ENCODE results near the gene LGR5. TPM values are rescaled to one million over a fixed set of nuclear protein-coding genes. Genes with fewer than 3 reads are reported as not detected.
A peak's percentile ranks its signal among the peaks of the same experiment; 100 is the strongest.

The LGR5 gene
- total RNA-seq, 1 experiment from 2014 or later, result 2.9 TPM

GRCh38 chr12:71425568-71426299 lies 13.9 kb upstream of the LGR5 start:
- DNase-seq, result no peak
- Histone ChIP-seq H3K4me3 (ENCODE audit: insufficient read depth, low read depth, low read length) (no peak overlapping the region), H3K36me3 (replicated peaks; ENCODE audit: control insufficient read depth, insufficient read depth, low read length) (no peaks in the 10 kb centered on the region), H3K27me3 (ENCODE audit: control insufficient read depth, insufficient read depth, low read length) (no peaks in the 10 kb centered on the region)

DNA sequence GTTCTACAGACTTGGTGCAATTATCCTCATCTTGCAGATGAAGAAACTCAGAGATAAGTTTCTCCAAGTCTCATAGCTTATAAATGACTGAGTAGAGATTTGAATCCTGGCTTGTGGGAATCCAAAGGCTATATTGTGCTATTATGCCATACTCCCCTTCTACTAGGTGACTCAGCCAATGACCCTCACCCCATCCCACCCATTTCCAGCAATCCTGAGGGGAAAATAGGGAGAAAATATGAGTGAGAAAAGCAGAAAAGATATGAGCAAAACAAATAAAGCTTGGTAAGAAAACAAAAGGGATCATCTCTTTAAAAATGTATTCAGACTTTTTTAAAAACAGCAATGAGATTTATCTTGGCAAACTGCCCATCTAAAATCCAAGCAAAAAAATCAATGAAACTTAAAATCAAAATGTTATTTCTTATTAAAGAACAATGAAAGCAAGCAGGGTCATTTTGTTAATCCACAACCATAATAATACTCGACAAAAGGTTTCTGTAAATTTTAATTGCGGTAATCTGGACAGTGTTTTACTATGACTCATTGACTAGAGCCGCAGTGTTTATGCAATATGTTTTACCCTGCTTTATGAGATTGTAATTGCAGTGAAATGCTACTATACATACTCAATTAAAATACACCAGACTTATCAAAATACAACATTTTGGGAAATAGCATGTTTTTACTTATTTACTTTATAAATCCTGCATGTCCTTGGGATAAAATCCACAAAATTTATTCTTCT lies 13.1 kb upstream of the LGR5 start:
- no peaks in the 10 kb centered on the region for H3K27me3 ChIP-seq (ENCODE audit: control insufficient read depth, insufficient read depth, low read length)
- DNase-seq, result no peak
- no peak overlapping the region for H3K4me3 ChIP-seq (ENCODE audit: insufficient read depth, low read depth, low read length)
- no peaks in the 10 kb centered on the region for H3K36me3 ChIP-seq (replicated peaks; ENCODE audit: control insufficient read depth, insufficient read depth, low read length)

- Histone ChIP-seq H3K27me3 (ENCODE audit: control insufficient read depth, insufficient read depth, low read length) (no peaks in the 10 kb centered on the region), H3K36me3 (replicated peaks; ENCODE audit: control insufficient read depth, insufficient read depth, low read length) (no peaks in the 10 kb centered on the region), H3K4me3 (ENCODE audit: insufficient read depth, low read depth, low read length) (no peak overlapping the region)
- DNase-seq, result no peak
Observed at GRCh38 chr12:71430756-71431155, 8.8 kb upstream of the LGR5 start.

- Histone ChIP-seq H3K4me3 (ENCODE audit: insufficient read depth, low read depth, low read length) (no peak overlapping the region), H3K27me3 (ENCODE audit: control insufficient read depth, insufficient read depth, low read length) (no peaks in the 10 kb centered on the region), H3K36me3 (replicated peaks; ENCODE audit: control insufficient read depth, insufficient read depth, low read length) (no peaks in the 10 kb centered on the region)
- DNase-seq, result no peak
Observed at GRCh38 chr12:71431991-71432390, 7.6 kb upstream of the LGR5 start.

GRCh38 chr12:71432936-71433335 lies 6.7 kb upstream of the LGR5 start:
- Histone ChIP-seq H3K4me3 (ENCODE audit: insufficient read depth, low read depth, low read length) (no peak overlapping the region), H3K27me3 (ENCODE audit: control insufficient read depth, insufficient read depth, low read length) (peaks cover 5% of the 10 kb centered on the region), H3K36me3 (replicated peaks; ENCODE audit: control insufficient read depth, insufficient read depth, low read length) (no peaks in the 10 kb centered on the region)
- no peak for DNase-seq

DNA sequence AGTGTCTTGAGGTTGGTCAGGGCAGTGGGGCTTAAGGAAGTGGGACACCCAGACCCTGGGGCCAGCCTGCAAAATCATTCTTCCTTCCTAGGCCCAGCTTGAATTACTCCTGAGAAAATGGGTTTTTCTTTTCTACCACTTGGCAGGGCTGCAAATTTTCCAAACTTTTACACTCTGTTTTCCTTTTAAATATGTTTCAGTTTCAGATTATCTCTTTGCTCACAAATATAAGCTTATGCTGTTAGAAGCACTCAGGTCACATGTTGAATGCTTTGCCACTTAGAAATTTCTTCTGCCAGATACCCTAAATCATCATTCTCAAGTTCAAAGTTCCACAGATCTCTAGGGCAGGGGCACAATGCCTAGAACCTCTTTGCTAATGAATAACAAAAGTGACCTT lies 2.9 kb upstream of the LGR5 start:
- H3K27me3 ChIP-seq (ENCODE audit: control insufficient read depth, insufficient read depth, low read length), result peaks cover 42% of the 10 kb centered on the region
- no peak for DNase-seq
- H3K36me3 ChIP-seq (replicated peaks; ENCODE audit: control insufficient read depth, insufficient read depth, low read length), result no peaks in the 10 kb centered on the region
- no peak overlapping the region for H3K4me3 ChIP-seq (ENCODE audit: insufficient read depth, low read depth, low read length)

- peak; percentile 30 for DNase-seq
- no peaks in the 10 kb centered on the region for H3K36me3 ChIP-seq (replicated peaks; ENCODE audit: control insufficient read depth, insufficient read depth, low read length)
- peaks cover 56% of the 10 kb centered on the region for H3K27me3 ChIP-seq (ENCODE audit: control insufficient read depth, insufficient read depth, low read length)
- peak overlapping the region; percentile 62 for H3K4me3 ChIP-seq (ENCODE audit: insufficient read depth, low read depth, low read length)
Observed at GRCh38 chr12:71438670-71439361, 782 bp upstream of the LGR5 start.

DNA sequence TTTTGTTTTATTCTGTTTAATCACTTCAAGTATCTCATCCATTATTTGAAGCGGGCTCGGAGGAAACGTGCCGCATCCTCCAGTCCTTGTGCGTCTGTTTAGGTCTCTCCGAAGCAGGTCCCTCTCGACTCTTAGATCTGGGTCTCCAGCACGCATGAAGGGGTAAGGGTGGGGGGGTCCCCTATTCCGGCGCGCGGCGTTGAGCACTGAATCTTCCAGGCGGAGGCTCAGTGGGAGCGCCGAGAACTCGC lies 311 bp upstream of the LGR5 start:
- peak overlapping the region; percentile 62 for H3K4me3 ChIP-seq (ENCODE audit: insufficient read depth, low read depth, low read length)
- peaks cover 56% of the 10 kb centered on the region for H3K27me3 ChIP-seq (ENCODE audit: control insufficient read depth, insufficient read depth, low read length)
- H3K36me3 ChIP-seq (replicated peaks; ENCODE audit: control insufficient read depth, insufficient read depth, low read length), result no peaks in the 10 kb centered on the region
- no peak for DNase-seq

DNA sequence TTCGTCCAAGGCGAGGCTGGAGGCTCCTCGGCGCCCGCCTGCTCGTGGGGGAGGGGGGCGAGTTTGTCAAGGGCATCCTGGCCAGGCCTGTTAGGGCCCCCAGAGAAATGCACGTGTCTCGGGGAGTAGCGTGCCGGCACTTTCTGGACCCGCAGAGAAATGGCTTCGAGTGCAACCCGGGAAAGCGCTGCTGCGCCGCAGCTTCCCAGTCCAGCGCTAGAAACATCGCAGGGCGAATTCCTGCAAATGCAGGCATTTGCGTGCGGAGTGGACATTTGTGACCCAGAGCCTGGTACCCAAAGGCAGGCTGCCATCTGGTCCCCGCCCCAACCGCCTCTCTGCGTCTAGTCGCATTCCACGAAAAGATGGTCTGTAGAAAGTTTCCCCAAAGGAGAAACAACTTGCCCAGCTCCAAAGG lies 756 bp downstream of the LGR5 start:
- peaks cover 56% of the 10 kb centered on the region for H3K27me3 ChIP-seq (ENCODE audit: control insufficient read depth, insufficient read depth, low read length)
- H3K36me3 ChIP-seq (replicated peaks; ENCODE audit: control insufficient read depth, insufficient read depth, low read length), result no peaks in the 10 kb centered on the region
- DNase-seq, result peak; percentile 46
- peak overlapping the region; percentile 62 for H3K4me3 ChIP-seq (ENCODE audit: insufficient read depth, low read depth, low read length)

DNA sequence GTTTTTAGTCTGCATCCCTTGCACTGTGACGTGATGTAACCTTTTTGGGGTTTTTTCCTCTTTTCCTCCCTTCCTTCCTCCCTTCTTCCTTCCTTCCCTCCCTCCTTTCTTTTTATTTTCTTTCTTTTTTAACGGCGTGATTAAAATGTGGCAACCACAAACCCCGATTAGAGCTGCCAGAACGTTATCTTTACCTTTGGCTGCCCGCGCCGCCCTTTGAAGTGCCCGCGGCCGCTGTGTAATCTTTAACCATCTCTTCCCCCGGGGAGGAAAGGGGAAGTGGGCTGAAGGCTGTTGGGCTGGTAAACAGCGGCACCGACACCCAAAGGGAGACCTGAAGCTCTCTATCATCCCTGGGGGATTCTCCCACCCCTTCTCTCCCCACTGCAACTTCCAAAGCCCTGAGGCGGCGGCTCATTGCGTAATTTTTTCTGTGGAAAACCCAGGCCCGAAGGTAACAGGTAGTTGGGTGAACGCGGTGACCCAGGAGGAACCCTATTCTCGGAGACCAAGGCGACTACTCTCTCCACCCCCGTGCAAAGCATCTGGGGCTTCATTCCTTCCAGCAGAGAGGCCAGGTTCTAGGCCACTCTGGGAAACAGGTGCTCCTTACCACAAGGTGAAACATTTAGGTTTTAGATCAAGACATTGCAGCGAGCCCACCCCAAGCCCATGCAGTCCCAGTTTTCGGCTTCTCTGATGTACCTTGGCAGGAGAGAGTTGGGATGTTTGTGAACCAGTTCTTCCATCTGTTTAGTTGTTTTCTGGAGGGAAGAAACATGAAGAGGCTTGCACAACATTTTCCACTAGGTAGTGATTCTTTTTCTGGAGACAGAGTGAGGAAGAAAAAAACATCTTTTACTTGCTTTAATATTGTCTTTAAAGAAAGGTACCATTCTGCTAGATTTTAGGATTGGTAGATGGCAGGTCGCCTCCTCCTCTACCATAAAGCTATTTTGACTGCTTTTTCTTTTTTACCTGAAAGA lies 1.5 kb downstream of the LGR5 start:
- DNase-seq, result peak; percentile 26
- Histone ChIP-seq H3K4me3 (ENCODE audit: insufficient read depth, low read depth, low read length) (peak overlapping the region; percentile 62), H3K27me3 (ENCODE audit: control insufficient read depth, insufficient read depth, low read length) (peaks cover 56% of the 10 kb centered on the region), H3K36me3 (replicated peaks; ENCODE audit: control insufficient read depth, insufficient read depth, low read length) (no peaks in the 10 kb centered on the region)

DNA sequence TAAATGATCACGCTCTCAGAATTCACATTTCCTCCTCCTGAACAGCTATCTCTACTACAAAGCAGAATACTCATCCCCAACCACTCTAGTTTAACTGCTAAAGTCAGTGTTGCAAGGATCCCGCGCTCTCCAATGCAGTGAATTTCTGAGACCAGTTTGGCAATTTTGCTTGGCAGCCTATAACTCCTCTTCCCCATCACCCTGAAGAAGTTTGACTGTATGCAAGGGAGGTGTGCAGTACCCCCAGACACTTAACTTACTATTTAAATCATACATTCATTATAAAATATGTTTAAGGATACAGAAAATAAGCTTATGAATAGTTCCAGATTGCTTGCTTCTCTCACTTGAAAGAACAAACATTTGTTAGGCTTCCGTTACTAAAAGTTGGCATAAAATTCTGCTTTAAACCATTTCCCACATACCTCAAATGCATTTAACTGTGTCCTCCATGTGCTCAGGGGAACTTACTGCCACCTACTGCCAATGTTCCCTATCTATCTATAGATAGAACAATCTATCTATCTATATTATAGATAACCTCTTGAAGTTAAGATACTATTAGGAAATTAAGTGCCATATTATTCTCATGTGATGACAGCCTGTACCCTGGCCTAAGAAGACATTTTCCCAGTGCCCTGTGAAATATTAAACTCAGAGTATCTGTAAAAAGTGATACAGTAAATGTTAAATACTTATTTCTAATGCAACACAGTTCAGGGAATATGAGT lies 2.4 kb downstream of the LGR5 start:
- H3K4me3 ChIP-seq (ENCODE audit: insufficient read depth, low read depth, low read length), result peak overlapping the region; percentile 0; the same call in 1 of the 2 replicates
- peaks cover 56% of the 10 kb centered on the region for H3K27me3 ChIP-seq (ENCODE audit: control insufficient read depth, insufficient read depth, low read length)
- no peak for DNase-seq
- H3K36me3 ChIP-seq (replicated peaks; ENCODE audit: control insufficient read depth, insufficient read depth, low read length), result no peaks in the 10 kb centered on the region

DNA sequence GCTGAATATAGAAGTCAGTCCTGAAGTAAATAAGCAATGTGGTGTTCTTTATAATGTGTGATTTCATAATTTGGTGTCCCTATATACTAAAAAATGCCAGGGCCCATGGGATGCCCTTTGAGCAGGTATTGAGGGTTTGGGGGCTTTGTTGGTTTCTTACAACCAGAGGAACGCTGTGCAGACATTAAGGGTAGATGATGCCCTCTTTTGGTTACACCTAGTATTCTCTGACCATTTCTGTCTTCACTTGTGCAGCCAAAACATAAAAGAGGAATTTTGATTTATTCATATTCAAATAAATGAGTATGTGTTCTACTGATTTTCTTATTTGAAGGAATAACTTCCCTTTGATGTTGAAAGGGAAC lies 3.0 kb downstream of the LGR5 start:
- Histone ChIP-seq H3K4me3 (ENCODE audit: insufficient read depth, low read depth, low read length) (no peak overlapping the region; the same call in 1 of the 2 replicates), H3K36me3 (replicated peaks; ENCODE audit: control insufficient read depth, insufficient read depth, low read length) (no peaks in the 10 kb centered on the region), H3K27me3 (ENCODE audit: control insufficient read depth, insufficient read depth, low read length) (peaks cover 56% of the 10 kb centered on the region)
- no peak for DNase-seq

DNA sequence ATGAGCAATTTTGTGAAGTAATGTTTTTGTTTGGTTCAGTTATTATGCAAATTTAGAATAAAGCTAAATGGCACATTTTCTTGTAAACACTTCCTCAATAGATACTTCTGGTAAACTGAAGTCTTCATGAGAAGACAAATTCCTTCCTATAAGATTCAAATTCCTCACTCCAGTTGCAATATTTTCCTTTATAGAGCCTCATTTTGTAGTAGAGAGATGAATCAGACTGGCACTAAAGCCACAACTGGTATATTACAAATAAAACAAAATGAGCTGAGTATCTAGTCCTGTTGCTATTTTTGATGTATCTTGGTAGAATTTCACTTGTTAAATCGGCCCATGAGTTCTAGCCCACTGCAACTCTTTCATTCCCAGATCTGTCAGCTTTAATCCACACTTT lies 5.5 kb downstream of the LGR5 start:
- DNase-seq, result no peak
- H3K27me3 ChIP-seq (ENCODE audit: control insufficient read depth, insufficient read depth, low read length), result peaks cover 30% of the 10 kb centered on the region
- no peak overlapping the region for H3K4me3 ChIP-seq (ENCODE audit: insufficient read depth, low read depth, low read length)
- no peaks in the 10 kb centered on the region for H3K36me3 ChIP-seq (replicated peaks; ENCODE audit: control insufficient read depth, insufficient read depth, low read length)

DNA sequence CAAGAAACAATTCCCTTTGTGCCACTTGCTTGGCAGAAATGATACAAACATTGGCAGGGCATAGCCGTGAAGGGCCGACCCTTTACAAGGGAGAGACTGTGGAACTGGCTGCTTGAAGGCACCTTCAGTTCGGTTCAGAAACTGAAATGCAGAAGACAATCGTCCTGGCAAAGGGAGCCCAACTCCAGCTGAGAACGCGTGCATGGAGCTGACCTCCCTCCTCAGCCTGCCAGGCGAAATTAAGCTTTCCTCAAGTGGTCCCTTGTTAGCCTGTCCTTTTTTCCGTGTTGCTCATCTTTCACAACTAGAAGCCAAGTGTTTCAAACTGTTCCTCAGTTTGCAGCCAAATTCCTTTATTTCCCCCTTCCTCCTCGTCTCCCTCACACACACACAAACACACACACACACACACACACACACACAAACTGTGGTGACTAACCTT lies 8.1 kb downstream of the LGR5 start:
- no peak overlapping the region for H3K4me3 ChIP-seq (ENCODE audit: insufficient read depth, low read depth, low read length)
- H3K27me3 ChIP-seq (ENCODE audit: control insufficient read depth, insufficient read depth, low read length), result peaks cover 4% of the 10 kb centered on the region; the same call in 1 of the 2 replicates
- no peak for DNase-seq
- H3K36me3 ChIP-seq (replicated peaks; ENCODE audit: control insufficient read depth, insufficient read depth, low read length), result no peaks in the 10 kb centered on the region

Measured in H7 (cell line).